ENCODE results near the gene BACH2.

DNA sequence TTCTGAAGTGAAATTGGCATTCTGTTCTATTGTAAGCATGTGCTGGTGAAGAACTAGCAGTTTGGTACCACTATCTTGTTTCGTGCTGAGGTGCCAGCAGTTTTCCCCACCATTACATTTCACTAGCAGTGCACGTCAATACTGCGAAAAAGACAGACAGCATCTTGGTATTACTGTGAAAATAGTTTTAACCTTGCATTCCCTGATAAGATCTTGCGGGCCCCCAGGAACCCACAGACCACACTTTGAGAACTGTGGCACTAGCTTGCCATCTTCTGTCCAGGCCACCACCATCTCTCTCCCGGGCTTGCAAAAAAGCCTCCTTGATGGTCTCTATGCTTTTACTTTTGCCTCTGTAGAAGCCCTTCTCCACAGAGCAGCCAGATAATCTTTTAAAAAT is 185.7 kb downstream of the BACH2 start:
- TF ChIP-seq POLR2A (IDR thresholded peaks at IDR 0.05; ENCODE audit: borderline replicate concordance, extremely low read depth, insufficient read depth, insufficient read length) (no peak), EZH2 (IDR thresholded peaks at IDR 0.05) (no peak)
- TF ChIP-seq, protein P1, sequence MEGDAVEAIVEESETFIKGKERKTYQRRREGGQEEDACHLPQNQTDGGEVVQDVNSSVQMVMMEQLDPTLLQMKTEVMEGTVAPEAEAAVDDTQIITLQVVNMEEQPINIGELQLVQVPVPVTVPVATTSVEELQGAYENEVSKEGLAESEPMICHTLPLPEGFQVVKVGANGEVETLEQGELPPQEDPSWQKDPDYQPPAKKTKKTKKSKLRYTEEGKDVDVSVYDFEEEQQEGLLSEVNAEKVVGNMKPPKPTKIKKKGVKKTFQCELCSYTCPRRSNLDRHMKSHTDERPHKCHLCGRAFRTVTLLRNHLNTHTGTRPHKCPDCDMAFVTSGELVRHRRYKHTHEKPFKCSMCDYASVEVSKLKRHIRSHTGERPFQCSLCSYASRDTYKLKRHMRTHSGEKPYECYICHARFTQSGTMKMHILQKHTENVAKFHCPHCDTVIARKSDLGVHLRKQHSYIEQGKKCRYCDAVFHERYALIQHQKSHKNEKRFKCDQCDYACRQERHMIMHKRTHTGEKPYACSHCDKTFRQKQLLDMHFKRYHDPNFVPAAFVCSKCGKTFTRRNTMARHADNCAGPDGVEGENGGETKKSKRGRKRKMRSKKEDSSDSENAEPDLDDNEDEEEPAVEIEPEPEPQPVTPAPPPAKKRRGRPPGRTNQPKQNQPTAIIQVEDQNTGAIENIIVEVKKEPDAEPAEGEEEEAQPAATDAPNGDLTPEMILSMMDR (IDR thresholded peaks at IDR 0.05 in 2 of 3, conservative IDR thresholded peaks at IDR 0.05 in 1 of 3; ENCODE audit: borderline replicate concordance in 1 of 3, insufficient read depth in 1 of 3, low read depth in 2 of 3, low read length in 2 of 3), result no peak

All from HCT116 (cell line).